ENCODE measurements around the gene DENND1A.
"Not testable (repeated sequence)": the region's sequence is repeated elsewhere in the genome, so short reads cannot be mapped to it uniquely, and the experiment has no call there.

Gene DENND1A

DNA sequence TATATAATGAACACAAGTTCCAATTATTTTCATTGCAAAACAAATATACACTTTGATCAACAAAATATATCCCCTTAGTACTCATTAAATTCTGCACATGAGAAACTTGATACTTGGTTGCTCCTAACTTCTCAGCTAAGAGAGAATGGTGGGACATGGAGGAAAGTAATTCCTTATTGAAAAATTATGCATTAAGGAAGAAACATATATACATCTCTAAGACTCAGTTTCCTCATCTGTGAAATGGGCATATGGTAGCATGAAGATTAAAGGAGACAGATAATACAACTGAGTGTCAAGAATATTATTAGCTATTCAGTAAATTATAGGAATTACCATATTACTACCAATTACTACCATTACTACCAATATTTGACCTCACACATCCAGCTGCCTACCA, 488.2 kb downstream of the DENND1A start:
- DNase-seq, result no peak

DNA sequence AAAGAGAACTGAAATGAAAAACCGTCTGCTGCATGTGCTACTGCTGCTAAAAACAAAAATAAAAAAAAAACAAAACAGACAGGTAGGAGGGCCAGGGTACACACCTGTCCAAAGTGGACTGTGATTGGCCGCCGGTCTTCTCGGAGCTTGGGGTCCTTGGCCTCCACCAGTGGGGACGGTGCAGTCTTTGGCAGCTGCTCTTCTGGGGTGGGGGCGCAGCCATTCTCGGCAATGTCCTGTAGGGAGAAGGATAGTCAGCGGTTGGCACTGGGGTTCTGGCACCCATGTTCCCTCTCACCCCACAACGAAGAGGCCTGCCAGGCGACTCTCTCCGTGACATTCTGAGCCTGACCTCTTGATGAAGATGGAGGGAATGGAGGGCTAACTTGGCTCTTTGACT, 489.7 kb downstream of the DENND1A start:
- no peak for DNase-seq

GRCh38 chr9:123438821-123439220, 491.1 kb downstream of the DENND1A start:
- DNase-seq, result no peak

GRCh38 chr9:123438321-123438720, 491.6 kb downstream of the DENND1A start:
- DNase-seq, result no peak

DNA sequence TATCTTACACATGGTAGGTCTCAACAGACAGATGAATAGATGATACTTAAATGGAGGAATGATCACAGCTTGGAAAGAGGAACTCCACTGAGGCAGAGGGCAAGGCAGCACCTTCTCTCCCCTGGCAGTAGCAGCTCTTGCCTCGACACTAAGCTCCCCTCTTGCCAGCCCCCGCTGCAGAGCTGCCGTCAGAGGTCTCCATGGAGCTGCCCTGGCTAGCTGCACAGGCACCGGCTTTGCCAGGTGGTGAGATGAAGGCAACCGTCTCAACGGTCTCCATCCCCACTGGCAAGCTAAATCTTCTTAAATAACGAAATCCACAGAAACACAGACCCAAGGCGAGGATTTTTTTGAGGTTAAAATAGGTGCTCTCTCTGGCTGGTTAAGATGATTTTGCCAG, 492.7 kb downstream of the DENND1A start:
- DNase-seq, result no peak

DNA sequence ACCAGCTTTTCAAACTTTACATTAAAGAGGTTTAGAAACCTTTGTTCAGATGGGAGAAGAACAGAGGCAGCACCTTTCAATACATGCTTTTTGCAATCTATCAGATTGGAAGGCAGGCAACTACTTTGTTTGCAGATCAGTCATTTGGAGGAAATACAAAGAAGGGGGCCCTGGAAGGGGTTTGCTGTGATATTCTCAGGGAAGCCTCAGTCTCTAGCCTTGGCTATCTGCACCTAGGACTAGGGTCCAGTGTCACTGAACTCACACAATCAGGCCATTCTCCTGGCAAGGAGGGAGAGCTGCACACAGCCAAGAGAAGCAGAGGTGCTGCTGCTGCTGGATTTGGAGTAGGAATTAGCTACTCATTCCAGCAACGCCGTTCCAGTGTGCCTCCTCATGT, 494.5 kb downstream of the DENND1A start:
- no peak for DNase-seq

DNA sequence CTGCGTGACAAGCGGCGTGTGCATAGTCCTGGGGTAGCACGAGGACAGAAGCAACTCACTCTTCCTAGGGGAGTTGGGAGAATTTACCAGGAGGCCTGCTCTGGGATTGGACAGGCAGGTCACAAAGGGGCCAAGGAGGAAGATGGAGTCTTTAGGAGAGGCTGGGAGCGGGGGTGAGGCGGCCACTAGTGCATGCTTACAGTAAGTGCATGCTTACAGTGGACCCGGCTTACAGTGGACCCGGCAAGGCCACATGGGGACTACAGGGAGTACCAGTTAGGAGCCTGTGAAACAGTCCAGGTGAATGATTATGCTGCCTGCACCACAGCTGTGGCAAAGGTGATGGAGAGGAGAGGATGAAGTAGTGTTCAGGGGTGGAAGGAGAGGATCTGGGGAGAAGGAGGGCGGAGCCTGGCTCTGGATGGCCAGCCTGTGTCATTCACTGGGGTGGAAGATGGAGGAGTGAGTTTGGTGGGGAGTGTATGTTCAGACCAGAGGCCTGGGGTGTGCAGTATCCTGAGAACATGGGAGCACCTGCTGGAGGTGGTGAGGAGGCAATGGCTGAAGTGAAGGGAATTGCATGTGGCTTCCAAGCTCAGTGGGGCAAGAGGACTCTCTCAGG, 495.2 kb downstream of the DENND1A start:
- DNase-seq, result no peak

GRCh38 chr9:123432331-123433236, 497.3 kb downstream of the DENND1A start:
- DNase-seq, result no peak

DNA sequence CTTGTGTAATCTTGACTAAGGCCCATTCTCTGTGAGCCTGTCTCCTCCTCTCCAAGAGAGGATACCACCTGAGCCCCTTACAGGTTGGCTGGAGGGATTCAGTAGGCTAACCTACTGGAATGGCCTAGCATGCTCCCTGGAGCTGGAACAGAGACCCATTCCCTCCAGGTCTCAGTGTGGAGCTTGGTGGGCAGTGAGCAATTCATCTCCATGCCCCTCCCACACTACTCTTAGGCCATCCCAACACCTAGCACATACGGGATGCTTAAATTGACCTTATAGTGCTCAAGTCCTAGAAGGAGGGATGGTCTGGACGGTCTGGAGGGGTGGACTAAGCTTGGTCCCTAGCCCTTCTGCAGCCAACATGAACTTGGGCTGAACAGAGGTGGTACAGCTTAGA, 498.3 kb downstream of the DENND1A start:
- no peak for DNase-seq

- not testable (repeated sequence) for DNase-seq
Measured at GRCh38 chr9:123428450-123428849, 501.5 kb downstream of the DENND1A start.

DNA sequence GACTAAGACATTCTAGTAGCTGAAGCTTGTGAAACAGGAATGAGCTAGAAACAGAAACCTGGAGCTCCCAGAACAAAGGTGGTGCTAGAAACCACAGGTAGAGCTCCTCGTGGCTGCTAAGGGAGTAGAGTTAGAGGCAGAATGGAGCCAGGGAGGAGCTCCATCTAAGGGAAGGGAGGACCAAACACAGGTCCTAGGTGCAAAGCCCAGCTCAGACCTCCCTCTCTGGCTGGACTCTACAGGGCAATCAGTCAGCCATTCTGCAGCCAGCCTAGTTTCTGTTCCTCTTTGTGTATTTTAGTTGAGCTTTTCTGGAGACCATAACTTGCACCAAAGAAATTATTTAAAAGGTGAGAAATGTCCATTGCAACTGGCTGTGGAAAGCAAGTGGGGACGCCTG, 503.5 kb downstream of the DENND1A start:
- DNase-seq, result no peak

DNA sequence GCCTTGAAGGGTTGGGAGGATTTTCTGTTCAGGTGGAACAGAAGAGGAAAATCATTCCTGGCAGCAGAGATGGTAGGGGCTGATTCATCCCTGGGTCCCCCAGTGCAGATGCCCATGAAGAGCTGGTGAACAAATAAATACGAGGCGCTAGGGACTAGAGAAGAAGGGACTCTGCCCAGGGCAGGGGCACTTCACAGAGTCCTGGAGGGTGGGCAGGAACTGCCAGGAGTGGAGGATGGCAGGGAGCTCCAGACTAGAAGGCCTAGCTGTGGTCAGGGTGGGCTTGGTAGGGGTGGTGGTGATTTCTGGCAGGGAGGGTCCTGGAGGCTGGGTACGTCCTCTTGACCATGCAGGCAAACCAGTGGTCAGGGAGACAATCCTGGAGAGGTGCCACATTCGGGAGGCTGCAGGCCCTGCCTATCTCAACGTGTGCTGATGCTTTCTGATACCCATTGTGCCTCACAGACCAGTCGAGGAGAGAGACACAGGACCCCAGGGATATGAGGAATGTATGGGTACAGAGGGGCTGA, 504.0 kb downstream of the DENND1A start:
- no peak for DNase-seq

GRCh38 chr9:123425261-123425821, 504.6 kb downstream of the DENND1A start:
- no peak for DNase-seq

DNA sequence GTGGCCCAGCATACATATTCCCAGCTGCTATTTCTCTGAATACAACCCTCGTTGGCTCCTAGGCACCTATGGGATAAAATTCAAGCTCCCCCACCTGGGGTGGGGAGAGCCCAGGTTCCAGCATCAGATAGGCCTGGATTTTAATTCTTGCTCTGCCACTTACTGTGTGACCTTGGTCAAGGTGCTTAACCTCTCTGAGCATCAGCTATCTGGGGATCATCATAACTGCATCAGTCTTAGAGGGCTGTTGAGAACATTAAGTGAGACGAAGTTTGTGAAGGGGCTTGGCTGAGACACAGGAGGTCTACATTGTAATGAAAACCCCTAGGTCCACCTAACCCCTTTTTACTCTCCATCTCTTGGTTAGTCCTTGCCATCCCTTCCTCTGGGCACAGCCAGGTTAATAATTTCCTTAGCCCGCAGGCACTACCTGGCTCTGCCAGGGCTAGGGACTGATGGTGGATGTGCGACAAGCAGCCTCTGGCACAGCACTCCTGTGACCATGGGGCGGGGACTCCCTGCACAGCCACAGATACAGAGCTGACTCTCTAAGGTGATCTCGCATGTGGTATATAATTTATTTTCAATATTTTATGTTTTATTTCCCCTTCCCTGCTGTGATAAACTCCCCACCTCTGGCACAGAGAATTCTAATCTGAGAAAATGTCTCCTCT, 505.2 kb downstream of the DENND1A start:
- DNase-seq, result no peak

DNA sequence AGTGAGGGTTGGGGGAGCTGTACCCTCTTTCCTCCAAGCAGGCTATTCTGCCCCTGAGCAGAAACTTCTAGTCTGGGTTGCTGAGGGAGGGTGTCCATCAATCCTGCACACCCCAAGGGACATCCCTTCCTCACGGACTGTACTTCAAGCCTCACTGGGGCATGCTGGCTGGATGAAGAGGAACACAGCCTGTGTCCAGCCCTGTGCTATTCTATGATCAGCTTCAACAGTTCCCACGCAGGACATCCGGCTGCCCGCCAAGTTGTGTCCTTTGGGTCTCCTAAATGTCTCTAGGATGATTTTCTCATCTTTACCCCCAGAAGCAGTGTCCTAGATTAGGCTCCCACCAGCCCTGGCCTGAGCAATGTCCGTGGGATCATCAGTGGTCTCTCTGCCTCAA, 505.8 kb downstream of the DENND1A start:
- DNase-seq, result no peak

DNA sequence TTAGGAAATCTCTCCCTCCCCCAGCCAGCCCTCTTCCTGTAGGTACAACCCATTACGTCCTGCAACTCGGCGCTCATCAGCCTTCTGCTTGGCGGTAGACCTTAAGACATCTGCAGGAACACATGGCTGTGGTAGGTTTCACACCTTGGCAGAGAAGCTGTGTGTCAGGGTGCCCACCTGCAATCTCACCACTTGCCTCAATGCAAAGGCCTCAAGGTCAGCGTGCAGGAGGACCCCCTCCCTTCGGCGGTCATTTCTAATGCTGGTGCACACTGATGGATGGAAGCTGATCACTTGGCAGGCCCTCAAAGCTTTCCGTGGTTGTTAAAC, 506.6 kb downstream of the DENND1A start:
- DNase-seq, result no peak

GRCh38 chr9:123422635-123423310, 507.2 kb downstream of the DENND1A start:
- DNase-seq, result no peak

- no peak for DNase-seq
Measured at GRCh38 chr9:123421801-123422455, 508.0 kb downstream of the DENND1A start.

GRCh38 chr9:123421186-123421585, 508.7 kb downstream of the DENND1A start:
- DNase-seq, result no peak

DNA sequence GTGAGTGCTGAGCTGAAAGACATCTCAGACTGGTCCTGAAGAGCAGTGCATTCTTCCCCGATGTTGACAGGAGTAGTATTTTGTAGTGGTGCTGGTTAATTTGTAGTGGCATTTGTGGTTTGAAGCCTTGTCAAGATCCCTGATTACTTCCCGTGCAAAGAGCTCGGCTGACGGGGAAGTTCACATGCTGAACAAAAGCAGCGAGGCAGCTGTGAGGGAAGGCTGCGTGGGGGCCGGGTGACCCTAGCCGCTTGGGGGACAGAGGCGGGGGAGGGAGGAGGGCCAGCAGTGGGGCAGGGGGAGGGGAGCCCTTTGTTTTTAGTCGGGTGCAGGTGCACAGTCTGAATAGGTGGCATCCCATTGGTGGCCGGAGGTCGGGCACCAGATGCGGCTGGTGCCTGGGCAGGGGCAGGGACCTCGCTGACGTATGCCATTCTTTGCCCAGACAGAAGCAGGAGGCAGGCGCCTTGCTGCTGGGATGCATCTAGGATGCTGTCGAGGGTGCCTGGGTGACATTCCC, 509.3 kb downstream of the DENND1A start:
- DNase-seq, result no peak

DNA sequence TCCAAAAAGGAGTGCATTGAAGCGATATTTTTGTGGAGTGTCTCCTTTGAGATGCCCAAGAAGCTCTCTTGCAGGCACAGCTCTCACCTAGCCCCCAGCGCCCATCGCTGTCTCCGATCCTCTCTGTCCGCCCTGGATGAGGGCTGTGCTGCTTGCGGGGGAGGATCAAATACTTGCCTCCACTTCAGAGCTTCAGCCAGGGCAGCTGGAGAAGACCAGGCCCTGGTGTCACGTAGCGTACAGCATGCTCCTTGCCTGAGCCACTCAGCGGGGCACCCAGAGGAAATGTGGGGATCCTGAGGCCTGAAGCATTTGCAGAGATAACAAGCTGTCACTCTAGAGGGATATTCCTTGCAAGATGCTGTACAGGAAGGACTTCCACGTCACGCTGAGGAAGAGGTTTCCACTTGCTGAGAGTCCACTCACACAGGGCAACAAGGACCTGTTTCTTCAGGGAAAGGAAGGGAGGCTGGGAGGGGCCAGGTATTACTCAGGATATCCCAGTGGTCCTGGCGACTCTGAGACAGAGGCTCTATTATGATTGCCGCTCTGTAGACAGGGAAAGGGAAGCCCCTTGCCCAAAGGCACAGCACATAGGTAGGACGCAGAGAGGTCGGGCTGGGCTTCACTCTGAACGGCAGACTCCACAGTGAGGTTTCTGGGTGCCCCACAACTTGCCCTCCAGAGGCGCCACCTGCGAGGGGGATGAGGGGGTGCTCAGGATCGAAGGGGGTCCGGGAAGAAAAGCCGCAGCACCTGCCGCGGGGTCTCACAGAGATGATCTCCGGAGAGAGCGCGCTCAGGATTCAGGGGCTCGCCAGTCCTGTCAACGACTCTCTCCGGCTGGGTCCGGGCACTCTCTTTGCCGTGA, 510.0 kb downstream of the DENND1A start:
- no peak for DNase-seq

All from activated CD8-positive, alpha-beta memory T cell treated with anti-CD3 and anti-CD28 coated beads for 24 hours (primary cell).